PC-9 (cell line): Measurements from ENCODE around the gene CDH19. TPM values are rescaled to one million over a fixed set of nuclear protein-coding genes. Genes with fewer than 3 reads are reported as not detected.

Experiments used
- BruUV-seq: library from RNA; stranded (reverse); fragments of 400-500 nt; replicated peaks from 2 replicates; lab custom pipeline; 2021; lab: Mats Ljungman, UMichigan
- CTCF ChIA-PET: fragments of 300-600 bp; sonication (Branson Sonifier 250); formaldehyde crosslinking; loops from one replicate; lab custom pipeline; 2022; ENCODE audit warnings: antibody characterized with exemption; lab: Charles Lee
- POLR2A ChIA-PET: fragments of 300-600 bp; sonication (Branson Sonifier 250); formaldehyde crosslinking; loops from one replicate; lab custom pipeline; 2022; ENCODE audit warnings: antibody characterized with exemption; ENCODE audit not compliant: unreplicated experiment; lab: Charles Lee
- DNase-seq, 2 experiments: peaks; one replicate each; pipeline versions ENCODE4 v3.0.0 to v3.0.0-alpha.2; 2015 to 2022; ENCODE audit warnings: mixed read lengths in 1 of 2
- H2AFZ ChIP-seq: fragments of 200-600 bp; sonication (generic); 2 replicates; pipeline ENCODE4 v1.8.1; 2017; ENCODE audit warnings: antibody characterized with exemption
- H3F3A ChIP-seq: fragments of 200-600 bp; sonication (generic); 2 replicates; pipeline ENCODE4 v1.8.1; 2017; ENCODE audit warnings: antibody characterized with exemption, mild to moderate bottlenecking, low read depth; ENCODE audit not compliant: insufficient read depth
- H3K27ac ChIP-seq: fragments of 200-600 bp; sonication (generic); 2 replicates; pipeline ENCODE4 v1.6.1; 2016; ENCODE audit warnings: mixed run types
- H3K27me3 ChIP-seq: fragments of 200-600 bp; sonication (generic); 2 replicates; pipeline ENCODE4 v1.6.1; 2016; ENCODE audit warnings: low read depth, mixed run types; ENCODE audit not compliant: insufficient read depth
- H3K36me3 ChIP-seq: fragments of 200-600 bp; sonication (generic); 2 replicates; pipeline ENCODE4 v1.6.1; 2016; ENCODE audit warnings: low read depth, mixed run types
- H3K4me1 ChIP-seq: fragments of 200-600 bp; sonication (generic); replicated peaks from 2 replicates; pipeline ENCODE4 v1.6.1; 2016; ENCODE audit warnings: mixed run types; ENCODE audit not compliant: insufficient read depth
- H3K4me2 ChIP-seq: fragments of 200-600 bp; sonication (generic); 2 replicates; pipeline ENCODE4 v1.6.1; 2017; ENCODE audit warnings: mixed run types
- H3K4me3 ChIP-seq: fragments of 200-600 bp; sonication (generic); 2 replicates; pipeline ENCODE4 v1.6.1; 2016; ENCODE audit warnings: mixed run types
- H3K79me2 ChIP-seq: fragments of 200-600 bp; sonication (generic); 2 replicates; pipeline ENCODE4 v1.6.1; 2017; ENCODE audit warnings: low read depth, mixed run types
- H3K9me2 ChIP-seq: fragments of 200-600 bp; sonication (generic); 2 replicates; pipeline ENCODE4 v1.8.1; 2017; ENCODE audit warnings: mild to moderate bottlenecking; ENCODE audit not compliant: insufficient read depth
- H3K9me3 ChIP-seq: fragments of 200-600 bp; sonication (generic); 2 replicates; pipeline ENCODE4 v1.8.1; 2016; ENCODE audit warnings: low read depth; ENCODE audit not compliant: insufficient read depth
- H4K20me1 ChIP-seq: fragments of 200-600 bp; sonication (generic); 2 replicates; pipeline ENCODE4 v1.8.1; 2017; ENCODE audit not compliant: insufficient read depth
- EZH2 ChIP-seq: fragments of 200-600 bp; sonication (generic); IDR thresholded peaks from 2 replicates; pipeline ENCODE4 v1.8.0; 2017; ENCODE audit warnings: antibody characterized with exemption, low read depth
- intact Hi-C: fragments of 100-400 bp; cut with micrococcal nuclease; formaldehyde crosslinking; loops from one replicate; pipeline ENCODE4 v1.10.0; 2022; ENCODE audit not compliant: unreplicated experiment
- total RNA-seq: library from RNA; stranded (reverse); gene quantifications from 2 replicates; pipeline ENCODE4 v1.2.3, GENCODE V29; 2021
- TF ChIP-seq, protein P1 (sequence below): fragments of 200-600 bp; sonication (generic); conservative IDR thresholded peaks from 2 replicates; pipeline ENCODE4 v1.6.1; 2017; ENCODE audit warnings: mixed run types, antibody characterized with exemption, mild to moderate bottlenecking, moderate library complexity

Gene CDH19
- total RNA-seq, 1 experiment from 2014 or later = not detected

DNA sequence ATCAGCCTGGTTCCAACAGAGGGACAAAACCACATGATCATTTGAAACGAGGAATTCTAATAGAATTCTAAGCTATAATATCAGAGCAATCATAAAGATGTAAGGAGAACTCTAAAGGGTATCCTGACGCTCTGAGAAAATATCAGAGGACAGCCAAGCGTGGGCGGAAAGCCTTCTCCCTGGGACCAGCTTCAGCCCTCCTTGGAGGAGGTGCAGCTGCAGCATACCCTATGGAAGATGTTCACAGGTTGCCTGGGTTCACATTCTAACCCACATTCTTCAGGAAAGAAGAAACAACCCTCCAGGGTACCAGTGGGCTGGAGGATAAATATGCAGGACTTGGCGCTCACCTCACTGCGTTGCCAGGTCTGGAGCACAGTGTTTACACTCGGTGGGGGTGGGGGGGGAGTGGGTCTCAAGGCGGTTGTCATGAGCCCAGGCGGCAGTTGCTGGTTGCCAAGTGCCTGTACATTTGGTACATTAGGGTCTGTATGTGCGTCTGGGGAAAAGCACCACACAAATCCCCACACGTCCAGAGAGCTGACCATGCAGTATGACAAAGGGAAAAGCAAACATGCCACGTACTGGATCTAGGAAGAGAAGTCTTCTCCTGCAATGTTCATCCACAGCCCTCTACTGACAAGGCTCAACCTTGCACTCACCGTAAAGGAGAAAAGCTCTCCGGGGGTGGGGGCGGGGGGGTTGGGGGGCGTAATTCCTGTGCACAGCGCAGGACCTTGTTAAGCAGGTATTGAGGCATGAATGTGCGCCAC, 80.5 kb downstream of the CDH19 start:
- Histone ChIP-seq H3K4me3 (no peak overlapping the region), H3K27me3 (no peaks in the 10 kb centered on the region), H3K4me1 (no peaks in the 10 kb centered on the region), H3K4me2 (no peak overlapping the region), H4K20me1 (no peaks in the 10 kb centered on the region), H3K36me3 (no peaks in the 10 kb centered on the region), H3K9me2 (no peaks in the 10 kb centered on the region), H3F3A (no peaks in the 10 kb centered on the region; the same call in 1 of the 2 replicates), H2AFZ (no peak overlapping the region), H3K9me3 (no peaks in the 10 kb centered on the region), H3K27ac (no peak overlapping the region), H3K79me2 (no peaks in the 10 kb centered on the region)
- CTCF ChIA-PET = interaction anchor here (0.7 kb wide), 1 partner anchor 93 kb away, joined by 5 read pairs; no protein-coding TSS in a partner anchor
- POLR2A ChIA-PET = no interaction called here
- no TSS peak for BruUV-seq
- no peak for DNase-seq
- intact Hi-C loops = no loop called here
- TF ChIP-seq, protein P1, sequence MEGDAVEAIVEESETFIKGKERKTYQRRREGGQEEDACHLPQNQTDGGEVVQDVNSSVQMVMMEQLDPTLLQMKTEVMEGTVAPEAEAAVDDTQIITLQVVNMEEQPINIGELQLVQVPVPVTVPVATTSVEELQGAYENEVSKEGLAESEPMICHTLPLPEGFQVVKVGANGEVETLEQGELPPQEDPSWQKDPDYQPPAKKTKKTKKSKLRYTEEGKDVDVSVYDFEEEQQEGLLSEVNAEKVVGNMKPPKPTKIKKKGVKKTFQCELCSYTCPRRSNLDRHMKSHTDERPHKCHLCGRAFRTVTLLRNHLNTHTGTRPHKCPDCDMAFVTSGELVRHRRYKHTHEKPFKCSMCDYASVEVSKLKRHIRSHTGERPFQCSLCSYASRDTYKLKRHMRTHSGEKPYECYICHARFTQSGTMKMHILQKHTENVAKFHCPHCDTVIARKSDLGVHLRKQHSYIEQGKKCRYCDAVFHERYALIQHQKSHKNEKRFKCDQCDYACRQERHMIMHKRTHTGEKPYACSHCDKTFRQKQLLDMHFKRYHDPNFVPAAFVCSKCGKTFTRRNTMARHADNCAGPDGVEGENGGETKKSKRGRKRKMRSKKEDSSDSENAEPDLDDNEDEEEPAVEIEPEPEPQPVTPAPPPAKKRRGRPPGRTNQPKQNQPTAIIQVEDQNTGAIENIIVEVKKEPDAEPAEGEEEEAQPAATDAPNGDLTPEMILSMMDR = no peak
- TF ChIP-seq EZH2 = no peak

GRCh38 chr18:66513996-66514395, 89.9 kb downstream of the CDH19 start:
- DNase-seq = no peak
- no TSS peak for BruUV-seq
- TF ChIP-seq, protein P1 = no peak
- no peak for TF ChIP-seq EZH2
- H3K9me2 ChIP-seq = no peaks in the 10 kb centered on the region
- no peak overlapping the region for H2AFZ ChIP-seq
- H3K4me2 ChIP-seq = no peak overlapping the region
- peaks cover 5% of the 10 kb centered on the region; the same call in 1 of the 2 replicates for H3K9me3 ChIP-seq
- POLR2A ChIA-PET = no interaction called here
- H3K27ac ChIP-seq = no peak overlapping the region
- no peaks in the 10 kb centered on the region for H3K4me1 ChIP-seq
- no peaks in the 10 kb centered on the region for H3F3A ChIP-seq
- CTCF ChIA-PET = no interaction called here
- H4K20me1 ChIP-seq = no peaks in the 10 kb centered on the region
- H3K79me2 ChIP-seq = no peaks in the 10 kb centered on the region
- intact Hi-C loops = no loop called here
- no peak overlapping the region for H3K4me3 ChIP-seq
- no peaks in the 10 kb centered on the region for H3K36me3 ChIP-seq
- H3K27me3 ChIP-seq = no peaks in the 10 kb centered on the region

DNA sequence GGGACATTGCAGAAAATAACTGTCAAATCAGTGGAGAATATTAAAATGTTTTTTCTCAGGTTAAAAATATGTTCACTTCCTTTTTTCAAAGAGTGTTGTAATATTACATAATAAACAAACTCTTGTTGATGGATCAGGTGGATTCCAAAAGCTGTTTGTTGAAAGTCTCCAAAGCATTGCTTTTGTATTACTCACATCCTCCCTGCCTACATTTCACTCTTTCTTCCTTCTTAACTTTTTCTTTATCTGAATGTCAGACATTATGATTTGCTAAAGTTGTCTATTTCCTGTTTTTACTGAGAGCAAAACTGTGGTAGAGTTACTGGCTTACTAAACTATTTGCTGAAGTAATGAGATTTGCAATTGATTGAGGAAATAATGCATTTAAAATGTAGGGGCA, 92.1 kb downstream of the CDH19 start:
- peak in 1 of 2 experiments; percentile 66 for DNase-seq

More for the DNA sequence above, 92.1 kb downstream of the CDH19 start:
- Histone ChIP-seq H3K4me2 (no peak overlapping the region), H3K9me3 (peaks cover 5% of the 10 kb centered on the region; the same call in 1 of the 2 replicates), H3K4me1 (no peaks in the 10 kb centered on the region), H3K27me3 (no peaks in the 10 kb centered on the region), H4K20me1 (no peaks in the 10 kb centered on the region), H3K27ac (peak overlapping the region; percentile 67), H3K4me3 (no peak overlapping the region), H3K36me3 (no peaks in the 10 kb centered on the region), H3K9me2 (no peaks in the 10 kb centered on the region), H3K79me2 (no peaks in the 10 kb centered on the region), H3F3A (no peaks in the 10 kb centered on the region), H2AFZ (no peak overlapping the region)
- TF ChIP-seq, protein P1 = no peak
- no peak for TF ChIP-seq EZH2
- ChIA-PET CTCF (no interaction called here), POLR2A (no interaction called here)
- intact Hi-C loops = no loop called here
- no TSS peak for BruUV-seq
